Mesothelial cell of epicardium (in vitro differentiated cells): ENCODE results near the gene DHRSX. TPM values are rescaled to one million over a fixed set of nuclear protein-coding genes. Genes with fewer than 3 reads are reported as not detected.
"Not testable (repeated sequence)": the region's sequence is repeated elsewhere in the genome, so short reads cannot be mapped to it uniquely, and the experiment has no call there.

Experiments
- DNase-seq, 2 experiments: peaks; one replicate each; pipeline ENCODE4 v3.0.0; 2021; ENCODE audit warnings: low spot score in 2 of 2; ENCODE audit not compliant: unreplicated experiment in 2 of 2
- H3K27ac Mint-ChIP-seq: 2 replicates; pipeline ENCODE4 v1.8.0; 2021; ENCODE audit warnings: mixed read lengths
- H3K27me3 Mint-ChIP-seq: 2 replicates; pipeline ENCODE4 v1.8.0; 2021; ENCODE audit warnings: low read depth, mixed read lengths
- H3K36me3 Mint-ChIP-seq: 2 replicates; pipeline ENCODE4 v1.8.0; 2021; ENCODE audit warnings: mixed read lengths
- H3K4me1 Mint-ChIP-seq: 2 replicates; pipeline ENCODE4 v1.8.0; 2021; ENCODE audit warnings: mixed read lengths
- H3K4me3 Mint-ChIP-seq: 2 replicates; pipeline ENCODE4 v1.8.0; 2021; ENCODE audit warnings: mild to moderate bottlenecking, moderate library complexity, mixed read lengths
- H3K9me3 Mint-ChIP-seq: 2 replicates; pipeline ENCODE4 v1.8.0; 2021; ENCODE audit warnings: mixed read lengths
- CTCF ChIP-seq: fragments of 200-600 bp; sonication (generic); IDR thresholded peaks from one replicate; pipeline ENCODE4 v1.5.0; 2021; ENCODE audit warnings: antibody characterized with exemption; ENCODE audit not compliant: unreplicated experiment
- total RNA-seq: library from RNA; stranded (reverse); gene quantifications from 3 replicates; pipeline ENCODE4 v1.2.1, GENCODE V29; 2021

Gene DHRSX
- total RNA-seq, 1 donor from 2014 or later, result 43.5 TPM

DNA sequence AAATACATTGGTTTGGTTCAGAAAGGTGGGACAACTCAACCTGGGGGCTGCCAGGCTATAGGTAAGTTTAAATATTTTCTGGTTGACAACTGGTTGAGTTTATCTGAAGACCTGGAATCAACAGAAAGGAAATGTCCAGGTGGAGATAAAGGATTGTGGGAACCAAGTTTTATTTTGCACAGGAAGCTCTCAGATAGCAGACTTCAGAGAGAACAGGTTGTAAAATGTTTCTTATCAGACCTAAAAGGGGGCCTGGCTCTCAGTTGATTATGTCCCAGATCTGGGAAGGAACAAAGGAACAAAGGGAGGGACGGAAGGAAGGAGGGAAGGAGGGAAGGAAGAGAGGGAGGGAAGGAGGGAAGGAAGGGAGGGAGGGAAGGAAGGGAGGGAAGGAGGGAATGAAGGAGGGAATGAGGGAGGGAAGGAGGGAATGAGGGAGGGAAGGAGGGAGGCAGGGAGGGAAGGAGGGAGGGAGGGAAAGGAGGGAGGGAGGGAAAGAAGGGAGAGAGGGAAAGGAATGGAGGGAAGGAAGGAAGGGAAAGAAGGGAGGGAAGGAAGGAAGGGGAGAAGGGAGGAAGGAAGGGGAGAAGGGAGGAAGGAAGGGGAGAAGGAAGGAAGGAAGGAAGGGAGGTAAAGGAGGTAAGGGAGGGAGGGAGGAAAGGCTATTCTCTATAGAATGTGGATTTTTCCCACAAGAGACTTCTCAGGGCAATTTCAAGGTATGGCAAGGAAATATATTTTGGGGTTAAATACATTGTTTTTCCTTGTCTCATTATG is 186.7 kb downstream of the DHRSX start:
- H3K4me1 Mint-ChIP-seq, result peaks cover 13% of the 10 kb centered on the region
- no peaks in the 10 kb centered on the region for H3K27me3 Mint-ChIP-seq
- no peak overlapping the region for H3K4me3 Mint-ChIP-seq
- TF ChIP-seq CTCF, result no peak
- DNase-seq, result no peak
- H3K27ac Mint-ChIP-seq, result no peak overlapping the region
- peaks cover 22% of the 10 kb centered on the region for H3K36me3 Mint-ChIP-seq
- no peaks in the 10 kb centered on the region for H3K9me3 Mint-ChIP-seq

- not testable (repeated sequence) for H3K9me3 Mint-ChIP-seq, H3K27me3 Mint-ChIP-seq, H3K4me3 Mint-ChIP-seq, H3K4me1 Mint-ChIP-seq, DNase-seq, H3K27ac Mint-ChIP-seq
- peaks cover 24% of the 10 kb centered on the region for H3K36me3 Mint-ChIP-seq
Observed at GRCh38 chrX:2312061-2312591, 188.7 kb downstream of the DHRSX start.

DNA sequence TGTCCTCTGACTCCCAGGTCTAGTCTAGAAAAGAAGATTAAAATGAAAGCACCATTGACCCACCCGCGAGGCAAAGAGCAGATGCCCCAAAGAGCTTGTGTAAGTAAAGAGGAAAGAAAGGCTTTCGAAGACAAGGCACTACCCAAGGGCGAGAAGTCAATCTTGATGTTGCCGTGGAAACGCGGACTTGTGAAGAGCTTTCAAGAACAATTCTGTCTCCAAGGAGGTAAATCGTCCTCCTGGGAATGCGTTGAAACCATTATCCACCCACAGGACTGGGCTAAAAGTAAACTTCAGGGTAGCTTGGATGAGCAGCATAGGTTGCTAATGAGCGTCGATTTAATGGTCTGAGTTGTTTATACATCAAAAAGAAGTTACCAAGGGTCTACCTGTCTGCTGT is 189.3 kb downstream of the DHRSX start:
- TF ChIP-seq CTCF, result no peak
- Mint-ChIP-seq H3K36me3 (peaks cover 30% of the 10 kb centered on the region), H3K27ac (no peak overlapping the region), H3K4me3 (no peak overlapping the region), H3K4me1 (peaks cover 5% of the 10 kb centered on the region), H3K27me3 (no peaks in the 10 kb centered on the region), H3K9me3 (peaks cover 6% of the 10 kb centered on the region)
- no peak for DNase-seq

DNA sequence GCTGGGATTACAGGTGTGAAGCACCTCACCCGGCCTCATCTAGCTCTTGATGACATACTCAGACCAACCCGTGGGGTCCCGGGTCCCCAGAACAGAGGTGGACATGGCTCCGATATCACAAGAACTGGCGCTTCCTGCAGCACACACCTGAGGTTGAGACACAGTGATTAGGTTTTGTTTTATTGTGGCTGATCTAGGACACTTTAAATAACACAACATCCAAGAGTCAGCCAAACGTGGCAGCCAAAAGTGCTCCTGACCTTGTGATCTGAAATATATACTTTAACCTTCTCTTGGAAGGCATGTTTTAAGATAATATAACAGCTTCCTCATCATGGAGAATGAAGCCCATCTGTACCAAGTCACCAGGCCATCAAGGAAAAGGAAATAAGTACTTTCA is 198.9 kb downstream of the DHRSX start:
- Mint-ChIP-seq H3K27me3 (no peaks in the 10 kb centered on the region), H3K9me3 (peaks cover 24% of the 10 kb centered on the region), H3K4me1 (no peaks in the 10 kb centered on the region), H3K4me3 (no peak overlapping the region), H3K27ac (no peak overlapping the region), H3K36me3 (peaks cover 24% of the 10 kb centered on the region)
- no peak for TF ChIP-seq CTCF
- DNase-seq, result no peak

DNA sequence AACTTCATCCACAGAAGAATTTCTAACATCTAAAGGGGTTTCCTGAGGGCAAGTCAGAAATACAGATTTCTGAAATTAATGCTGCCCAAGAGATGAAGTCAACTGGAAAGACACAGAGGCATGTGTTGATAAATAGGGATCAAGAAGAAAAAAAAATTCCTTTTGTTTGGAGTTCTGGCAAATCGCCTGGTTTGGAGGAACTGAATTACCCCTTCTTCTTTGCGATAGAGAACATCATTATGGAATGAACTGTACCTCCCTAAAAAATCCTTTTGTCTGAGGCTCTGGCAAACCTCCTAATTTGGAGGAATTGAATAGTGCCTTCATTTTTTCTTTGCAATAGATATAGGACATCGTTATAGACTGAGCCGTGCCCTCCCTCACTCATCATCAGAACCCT is 200.9 kb downstream of the DHRSX start:
- TF ChIP-seq CTCF, result no peak
- H3K4me3 Mint-ChIP-seq, result no peak overlapping the region
- no peaks in the 10 kb centered on the region for H3K4me1 Mint-ChIP-seq
- peaks cover 8% of the 10 kb centered on the region for H3K36me3 Mint-ChIP-seq
- no peak overlapping the region for H3K27ac Mint-ChIP-seq
- DNase-seq, result no peak
- peaks cover 19% of the 10 kb centered on the region for H3K9me3 Mint-ChIP-seq
- H3K27me3 Mint-ChIP-seq, result no peaks in the 10 kb centered on the region

DNA sequence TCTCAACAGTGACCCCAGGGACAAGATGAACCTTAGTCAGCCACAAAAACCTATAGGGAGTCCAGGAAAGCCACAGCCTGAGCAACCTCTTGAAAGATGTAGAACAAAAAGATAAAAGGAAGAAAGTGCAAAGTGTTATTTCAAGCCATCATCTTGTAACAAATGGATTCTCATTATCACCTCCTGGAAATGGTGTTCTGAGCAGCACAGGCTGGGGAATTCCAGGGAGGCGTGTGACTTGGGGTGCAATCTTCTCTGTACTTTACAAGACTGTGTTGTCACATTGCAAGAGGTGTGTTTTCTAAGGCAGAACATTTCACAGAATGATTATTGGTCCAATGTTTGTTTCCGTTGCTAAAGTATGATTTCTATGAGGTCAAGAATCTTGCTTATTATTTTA is 214.0 kb downstream of the DHRSX start:
- DNase-seq, result no peak
- peaks cover 27% of the 10 kb centered on the region for H3K9me3 Mint-ChIP-seq
- no peaks in the 10 kb centered on the region for H3K4me1 Mint-ChIP-seq
- TF ChIP-seq CTCF, result no peak
- H3K27ac Mint-ChIP-seq, result no peak overlapping the region
- no peak overlapping the region for H3K4me3 Mint-ChIP-seq
- H3K36me3 Mint-ChIP-seq, result peaks cover 49% of the 10 kb centered on the region
- peaks cover 8% of the 10 kb centered on the region for H3K27me3 Mint-ChIP-seq
